HG03039 (cell line): ENCODE results near the gene TTLL5.

Experiments used
- ATAC-seq: cut with Tn5 transposase; IDR thresholded peaks from one replicate; pipeline ENCODE4 v1.9.1; 2021; ENCODE audit warnings: mild to moderate bottlenecking, moderate library complexity; ENCODE audit not compliant: unreplicated experiment

Gene TTLL5

GRCh38 chr14:75783602-75784313 is 122.7 kb downstream of the TTLL5 start:
- no peak for ATAC-seq

- ATAC-seq = no peak
Measured at GRCh38 chr14:75784314-75784686, 123.3 kb downstream of the TTLL5 start.

GRCh38 chr14:75793806-75794205 is 132.8 kb downstream of the TTLL5 start:
- no peak for ATAC-seq

DNA sequence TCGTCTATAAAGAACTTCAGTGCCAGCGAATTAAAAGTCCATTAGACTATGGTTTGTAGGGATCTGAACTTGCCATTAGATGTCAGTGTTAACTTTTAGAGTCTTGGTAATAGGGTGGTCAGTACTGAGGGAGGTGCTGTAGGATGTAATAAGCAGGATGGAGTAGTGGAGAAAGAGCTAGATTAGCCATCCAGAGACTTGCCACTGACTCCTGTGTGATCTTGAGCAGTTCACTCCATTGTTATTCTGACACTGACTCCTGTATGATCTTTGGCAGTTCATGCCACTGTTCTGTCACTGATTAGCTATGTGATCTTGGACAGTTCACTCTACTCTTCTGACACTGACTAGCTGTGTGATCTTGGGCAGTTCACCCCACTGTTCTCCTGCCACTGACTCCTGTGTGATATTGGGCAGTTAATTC is 133.6 kb downstream of the TTLL5 start:
- ATAC-seq = no peak

- ATAC-seq = no peak
Measured at GRCh38 chr14:75800792-75801191, 139.7 kb downstream of the TTLL5 start.

GRCh38 chr14:75802486-75802885 is 141.4 kb downstream of the TTLL5 start:
- no peak for ATAC-seq

GRCh38 chr14:75803765-75804164 is 142.7 kb downstream of the TTLL5 start:
- ATAC-seq = no peak

DNA sequence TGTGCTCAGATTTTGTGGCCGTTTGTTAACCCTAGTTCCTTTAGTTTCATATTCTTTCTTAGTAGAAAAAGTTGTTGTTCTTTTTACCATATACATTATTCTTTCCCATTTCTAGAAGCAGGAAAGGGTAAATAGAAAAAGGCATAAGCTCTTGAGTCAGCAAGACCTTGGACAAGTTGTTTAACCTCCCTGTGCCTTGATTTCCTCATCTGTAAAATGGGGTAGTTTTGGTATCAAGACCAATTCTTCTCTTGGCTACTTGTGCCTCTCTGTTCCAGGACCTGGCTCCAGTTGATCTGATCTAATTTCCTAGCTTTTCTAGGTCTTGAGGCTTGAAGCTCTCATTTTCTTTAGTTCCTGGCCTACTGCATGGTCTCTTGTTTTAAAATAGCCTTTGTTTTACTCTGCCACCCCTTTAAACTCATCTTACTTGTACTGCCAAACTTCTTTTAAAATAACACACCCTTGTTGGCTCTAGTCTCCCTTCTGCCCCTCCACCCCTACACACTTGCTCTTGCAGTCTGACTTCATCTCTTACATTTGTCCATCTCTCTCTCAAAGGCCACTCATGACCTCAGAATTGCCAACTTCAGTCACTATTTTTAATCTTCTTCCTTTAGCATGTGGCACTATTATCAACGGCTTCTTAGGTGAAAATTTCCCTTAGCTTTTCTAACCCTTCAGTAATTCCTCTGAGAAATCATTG is 143.7 kb downstream of the TTLL5 start:
- no peak for ATAC-seq

DNA sequence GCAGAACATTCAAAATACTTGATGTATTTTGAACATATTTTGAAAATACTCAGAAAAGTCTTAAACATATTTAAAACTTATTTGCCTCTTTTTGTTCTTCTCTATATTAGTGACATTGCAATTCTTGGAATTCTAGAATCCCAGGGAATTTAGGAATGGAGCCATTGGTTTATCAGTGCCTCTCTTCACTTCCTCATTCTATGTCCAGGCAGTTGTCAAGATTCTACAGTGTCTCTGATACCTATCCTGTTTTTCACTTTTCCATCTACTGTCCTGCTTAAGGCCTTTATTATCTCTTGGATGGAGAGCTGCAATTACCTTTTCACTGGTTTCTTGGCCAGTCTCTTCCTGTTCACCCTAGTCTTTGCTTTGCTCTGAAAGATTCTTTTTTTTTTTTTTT is 144.6 kb downstream of the TTLL5 start:
- no peak for ATAC-seq

DNA sequence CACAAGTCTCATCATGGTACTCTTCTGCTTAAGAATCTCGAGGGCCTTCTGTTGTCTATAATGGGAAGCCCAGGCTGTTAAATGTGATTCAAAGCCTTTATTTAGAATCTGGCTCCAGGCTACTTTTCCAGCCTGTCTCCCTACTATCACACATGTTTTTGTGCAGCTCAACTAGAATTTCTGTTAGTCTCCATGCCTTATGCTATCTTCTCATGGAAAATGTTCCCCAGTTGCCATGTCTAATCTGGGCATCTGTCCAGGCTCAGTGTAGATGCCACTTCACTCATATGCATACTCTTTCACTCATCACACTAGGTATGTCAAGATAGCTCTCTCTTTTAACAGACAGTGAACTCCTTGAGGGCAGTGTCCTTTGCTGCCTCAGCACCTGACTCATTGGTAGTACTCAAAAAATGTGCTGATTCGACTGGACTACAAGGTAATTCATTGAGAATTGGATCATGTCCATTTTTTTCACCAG is 145.3 kb downstream of the TTLL5 start:
- ATAC-seq = no peak

GRCh38 chr14:75807667-75808360 is 146.8 kb downstream of the TTLL5 start:
- no peak for ATAC-seq

GRCh38 chr14:75811136-75811829 is 150.2 kb downstream of the TTLL5 start:
- no peak for ATAC-seq

DNA sequence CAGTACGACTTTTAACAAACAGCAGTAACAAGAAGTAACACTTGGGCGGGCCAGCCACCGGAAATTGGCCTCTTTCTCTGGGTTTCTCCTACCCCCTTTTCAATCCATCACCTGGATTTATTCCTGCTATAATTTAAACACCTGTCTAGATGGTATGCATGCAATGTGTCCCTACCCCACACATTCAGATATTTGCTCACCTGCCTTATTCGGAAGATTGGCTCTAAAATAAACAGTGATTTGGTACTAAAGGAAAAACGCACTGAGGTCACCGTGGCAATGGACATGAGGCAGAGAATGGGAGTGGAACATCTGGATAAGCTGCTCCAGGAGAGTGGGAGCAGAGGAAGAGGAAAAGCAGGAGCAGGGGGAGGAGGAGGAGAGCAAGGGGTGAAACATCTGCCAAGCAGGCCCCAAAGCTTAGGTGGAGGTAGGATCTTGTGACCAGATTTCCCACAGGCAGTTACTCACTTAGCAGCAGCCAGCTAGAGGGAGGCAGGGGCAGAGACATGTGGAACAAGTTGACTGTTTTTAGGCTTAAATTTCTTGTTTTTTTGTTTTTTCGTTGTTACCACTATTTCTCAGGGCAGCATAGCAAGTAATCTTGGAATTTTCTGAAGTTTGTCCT is 150.9 kb downstream of the TTLL5 start:
- no peak for ATAC-seq

DNA sequence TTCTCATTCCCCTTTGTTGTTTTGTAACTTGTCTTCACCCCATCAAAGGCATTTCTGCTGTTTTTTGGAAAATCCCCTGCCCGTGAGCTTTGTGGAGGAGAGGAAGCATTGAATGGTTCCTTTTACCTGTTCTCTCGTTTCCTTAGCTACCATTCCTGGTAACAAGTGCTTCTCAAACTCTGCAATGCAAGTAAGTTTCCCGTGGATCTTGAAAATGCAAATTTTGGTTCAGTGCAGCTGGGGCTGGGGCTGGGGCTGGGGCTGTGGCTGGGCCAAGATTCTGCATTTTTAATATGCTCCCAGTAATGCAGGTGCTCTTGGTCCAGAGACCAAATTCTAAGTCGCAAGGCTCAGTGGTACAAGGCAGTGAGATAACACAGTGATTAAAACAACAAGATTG is 151.6 kb downstream of the TTLL5 start:
- ATAC-seq = no peak

DNA sequence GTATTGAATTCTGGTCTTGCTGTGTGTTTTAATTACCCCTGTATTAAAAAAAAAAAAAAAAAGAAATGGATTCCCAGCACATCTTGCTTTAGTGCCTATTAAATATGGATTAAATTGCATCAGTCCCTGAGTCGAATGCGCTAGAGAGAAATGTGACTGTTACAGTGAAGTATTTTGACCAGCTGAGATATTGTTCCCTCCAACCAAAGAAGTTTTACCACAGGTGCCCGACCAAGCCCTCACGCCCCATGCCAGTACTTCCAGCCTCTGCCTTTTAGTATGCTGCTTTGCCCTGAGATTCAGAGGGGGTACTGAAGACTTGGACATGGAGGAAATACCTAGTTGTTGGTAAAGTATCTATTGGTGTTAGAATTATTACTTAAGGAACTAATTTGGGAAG is 159.7 kb downstream of the TTLL5 start:
- ATAC-seq = no peak

DNA sequence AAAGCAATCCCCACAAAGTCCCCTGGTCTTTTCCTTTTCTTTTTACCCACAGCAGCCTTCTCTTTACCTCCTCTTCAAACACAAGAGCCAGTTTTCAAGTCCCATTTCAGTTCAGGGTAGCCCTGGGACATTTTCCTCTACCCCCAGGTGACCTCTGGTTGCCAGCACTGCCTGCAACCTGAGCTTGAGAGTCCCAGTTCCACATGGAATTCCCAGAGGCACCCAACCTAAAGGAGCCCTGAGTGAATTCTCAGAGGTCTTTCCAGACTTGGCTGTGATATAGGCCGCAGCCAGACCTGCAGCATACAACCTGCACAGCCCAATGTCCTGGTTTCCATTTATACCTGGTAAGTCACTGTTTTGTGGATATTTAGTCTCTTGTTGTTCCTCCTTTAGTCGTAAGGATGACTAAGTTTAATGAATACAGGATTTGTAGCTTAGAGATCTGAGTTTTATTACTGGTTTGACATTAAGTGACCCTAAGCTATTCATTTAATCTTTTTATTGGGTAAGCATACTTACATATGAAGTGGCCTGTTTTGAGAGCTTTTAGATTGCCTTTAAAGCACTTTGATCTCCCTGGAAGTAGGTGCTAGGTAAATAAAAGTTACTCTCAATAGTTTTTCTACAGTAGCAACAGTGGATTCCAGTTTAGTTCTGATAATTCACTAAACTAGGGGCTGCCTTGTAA is 160.9 kb downstream of the TTLL5 start:
- ATAC-seq = no peak

DNA sequence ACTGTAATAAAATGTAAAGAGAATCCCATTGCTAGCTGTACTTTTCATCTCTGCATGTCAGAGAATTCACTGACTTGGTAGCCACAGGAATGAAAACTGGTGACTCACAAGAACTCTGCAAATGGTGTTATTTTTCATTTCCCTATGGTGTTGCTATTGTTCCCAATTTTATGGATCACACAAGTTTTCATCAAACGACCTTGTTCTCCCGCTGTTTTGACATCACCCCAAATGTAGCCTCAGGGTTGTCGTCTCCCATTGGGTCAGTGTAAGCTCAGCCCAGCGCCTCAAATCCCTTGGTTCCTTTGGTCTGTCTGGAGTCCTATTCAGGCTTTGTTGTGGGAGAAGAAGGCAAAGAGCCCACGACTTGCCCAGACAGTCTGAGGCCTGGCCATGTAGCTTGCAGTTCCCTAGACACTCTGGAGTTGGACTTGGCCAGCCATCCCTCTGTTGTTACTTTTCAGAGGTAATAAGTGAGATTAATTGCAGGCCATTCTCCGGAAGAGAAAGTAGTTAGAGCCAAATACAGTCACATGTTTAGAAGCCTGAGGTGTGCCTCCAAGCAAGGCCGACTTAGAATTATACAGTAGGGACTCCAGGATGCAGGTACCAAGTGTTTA is 161.6 kb downstream of the TTLL5 start:
- no peak for ATAC-seq

GRCh38 chr14:75823334-75823733 is 162.3 kb downstream of the TTLL5 start:
- ATAC-seq = no peak

- no peak for ATAC-seq
Measured at GRCh38 chr14:75824318-75824717, 163.3 kb downstream of the TTLL5 start.

- no peak for ATAC-seq
Measured at GRCh38 chr14:75825147-75825592, 164.1 kb downstream of the TTLL5 start.
